Epithelial cell of proximal tubule (primary cell): ENCODE measurements around the gene ZSCAN26. TPM values are rescaled to one million over a fixed set of nuclear protein-coding genes. Genes with fewer than 3 reads are reported as not detected.
"Not testable (repeated sequence)": the region's sequence is repeated elsewhere in the genome, so short reads cannot be mapped to it uniquely, and the experiment has no call there.

Experiments used
- DNase-seq: peaks from one replicate; pipeline ENCODE4 v3.0.0-alpha.2; 2011; ENCODE audit warnings: low read depth
- H3K4me3 ChIP-seq: 2 replicates; pipeline ENCODE4 v1.5.1; 2011; ENCODE audit warnings: low read depth, mild to moderate bottlenecking, low read length
- total RNA-seq: library from RNA; depleted of rRNA; stranded (reverse); fragments of >200 nt; gene quantifications from 2 replicates; pipeline ENCODE4 v1.2.3, GENCODE V29; 2015
- TF ChIP-seq, protein P1 (sequence below): conservative IDR thresholded peaks from 2 replicates; pipeline ENCODE4 v1.5.1; 2012; ENCODE audit warnings: low read depth, mild to moderate bottlenecking, low read length

Gene ZSCAN26
- total RNA-seq, 1 donor from 2014 or later: 6.0 TPM

DNA sequence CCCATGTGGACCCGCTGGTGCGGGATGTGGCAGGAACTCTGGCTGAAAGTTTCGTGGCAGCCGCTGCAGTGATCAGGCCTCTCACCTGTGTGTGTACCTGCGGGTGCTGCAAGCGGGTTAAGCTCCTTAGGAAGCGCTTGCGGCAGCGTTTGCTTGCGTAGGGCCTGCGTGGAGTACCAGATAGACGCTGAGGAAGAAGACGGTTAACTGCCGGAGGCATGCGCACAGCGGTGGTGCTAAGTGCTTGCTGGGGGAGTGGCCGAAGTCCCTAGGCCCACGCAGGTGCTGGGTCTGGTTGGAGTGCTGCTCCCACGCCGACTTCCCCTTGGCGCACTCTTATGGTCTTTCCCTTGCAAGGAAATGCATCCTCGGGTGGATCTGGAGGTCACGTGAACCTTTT is 46.0 kb downstream of the ZSCAN26 start:
- H3K4me3 ChIP-seq: no peak overlapping the region
- no peak for DNase-seq
- TF ChIP-seq, protein P1, sequence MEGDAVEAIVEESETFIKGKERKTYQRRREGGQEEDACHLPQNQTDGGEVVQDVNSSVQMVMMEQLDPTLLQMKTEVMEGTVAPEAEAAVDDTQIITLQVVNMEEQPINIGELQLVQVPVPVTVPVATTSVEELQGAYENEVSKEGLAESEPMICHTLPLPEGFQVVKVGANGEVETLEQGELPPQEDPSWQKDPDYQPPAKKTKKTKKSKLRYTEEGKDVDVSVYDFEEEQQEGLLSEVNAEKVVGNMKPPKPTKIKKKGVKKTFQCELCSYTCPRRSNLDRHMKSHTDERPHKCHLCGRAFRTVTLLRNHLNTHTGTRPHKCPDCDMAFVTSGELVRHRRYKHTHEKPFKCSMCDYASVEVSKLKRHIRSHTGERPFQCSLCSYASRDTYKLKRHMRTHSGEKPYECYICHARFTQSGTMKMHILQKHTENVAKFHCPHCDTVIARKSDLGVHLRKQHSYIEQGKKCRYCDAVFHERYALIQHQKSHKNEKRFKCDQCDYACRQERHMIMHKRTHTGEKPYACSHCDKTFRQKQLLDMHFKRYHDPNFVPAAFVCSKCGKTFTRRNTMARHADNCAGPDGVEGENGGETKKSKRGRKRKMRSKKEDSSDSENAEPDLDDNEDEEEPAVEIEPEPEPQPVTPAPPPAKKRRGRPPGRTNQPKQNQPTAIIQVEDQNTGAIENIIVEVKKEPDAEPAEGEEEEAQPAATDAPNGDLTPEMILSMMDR: no peak

DNA sequence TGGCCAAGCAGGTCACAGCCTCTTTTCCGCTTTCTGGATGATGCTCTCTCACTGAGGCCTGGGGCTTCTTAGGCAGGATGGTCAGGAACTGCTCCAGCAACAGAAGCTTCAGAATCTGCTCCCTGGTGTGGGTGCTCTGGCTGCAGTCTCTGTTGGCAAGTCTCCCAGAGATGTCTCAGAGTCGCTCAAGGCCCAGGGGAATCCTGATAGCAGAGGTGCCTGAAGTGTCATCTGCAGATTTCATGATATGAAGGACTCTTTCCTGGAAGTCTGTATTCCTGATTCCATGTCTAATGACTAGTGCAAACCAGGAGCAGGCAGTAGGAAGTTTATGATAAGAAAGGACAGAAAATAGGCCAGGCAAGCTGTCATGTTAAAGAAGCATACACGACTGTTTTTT is 48.7 kb downstream of the ZSCAN26 start:
- TF ChIP-seq, protein P1: no peak
- DNase-seq: no peak
- H3K4me3 ChIP-seq: no peak overlapping the region

DNA sequence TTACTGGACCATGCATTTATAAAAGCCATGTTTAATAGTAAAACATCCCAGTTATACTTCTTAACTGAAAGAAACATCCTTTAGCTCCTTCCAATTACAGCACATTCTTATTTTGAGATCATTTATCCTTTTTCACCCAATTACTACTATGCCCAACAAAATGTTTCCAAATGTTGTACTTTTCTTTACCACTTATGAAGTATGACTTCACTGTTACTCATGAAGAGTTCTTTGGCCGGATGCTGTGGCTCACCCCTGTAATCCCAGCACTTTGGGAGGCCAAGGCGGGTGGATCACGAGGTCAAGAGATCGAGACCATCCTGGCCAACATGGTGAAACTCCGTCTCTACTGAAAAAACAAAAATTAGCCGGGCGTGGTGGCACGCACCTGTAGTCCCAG is 50.9 kb downstream of the ZSCAN26 start:
- not testable (repeated sequence) for H3K4me3 ChIP-seq, DNase-seq

DNA sequence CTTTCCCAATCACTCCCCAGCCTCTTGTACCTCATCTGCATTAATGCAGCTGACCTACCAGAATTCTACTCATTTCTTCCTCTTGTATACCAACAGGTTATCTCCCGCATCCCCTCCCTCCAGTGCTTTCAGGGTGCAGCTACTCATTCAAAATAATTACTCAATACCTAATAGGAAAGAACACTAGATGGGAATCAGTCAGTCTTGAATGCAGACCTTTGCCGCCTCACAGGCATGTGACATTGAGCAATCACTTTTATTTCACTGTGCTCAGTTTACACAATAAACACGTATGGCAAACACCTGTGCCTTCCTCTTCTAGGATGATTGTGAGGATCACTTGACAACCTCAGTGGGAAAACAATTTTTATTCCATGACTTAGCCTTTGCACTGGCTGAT is 55.7 kb downstream of the ZSCAN26 start:
- no peak for DNase-seq
- TF ChIP-seq, protein P1: no peak
- H3K4me3 ChIP-seq: no peak overlapping the region

DNA sequence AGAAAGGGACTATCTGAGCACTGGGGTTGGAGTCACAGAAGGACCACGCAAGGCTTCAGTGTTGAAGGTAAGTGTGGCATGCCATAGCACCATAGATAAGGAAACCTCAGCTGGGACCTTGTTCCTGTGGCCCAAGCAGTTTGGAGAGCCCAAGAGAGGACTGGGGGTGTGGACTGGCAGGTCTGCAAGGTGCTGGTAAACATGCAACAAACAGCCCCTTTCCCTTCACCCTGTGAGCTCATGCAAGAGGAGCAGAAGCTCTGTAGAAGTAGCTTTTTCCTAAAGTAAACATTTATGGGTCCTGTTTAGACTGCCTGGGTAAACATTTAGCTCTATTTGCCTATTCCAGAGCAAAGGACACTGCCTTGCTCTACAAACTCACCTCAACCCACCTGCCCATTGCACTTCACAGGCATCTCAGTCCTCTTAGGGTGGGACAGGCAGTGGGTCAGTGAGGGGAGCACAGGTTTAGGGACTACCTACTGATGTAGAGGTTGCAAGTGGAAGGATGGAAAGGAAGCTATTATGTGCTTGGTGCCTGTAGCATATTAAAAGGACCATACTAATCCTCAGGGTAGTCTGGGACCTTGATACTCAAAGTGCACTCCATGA is 57.0 kb downstream of the ZSCAN26 start:
- TF ChIP-seq, protein P1: no peak
- DNase-seq: no peak
- no peak overlapping the region for H3K4me3 ChIP-seq

DNA sequence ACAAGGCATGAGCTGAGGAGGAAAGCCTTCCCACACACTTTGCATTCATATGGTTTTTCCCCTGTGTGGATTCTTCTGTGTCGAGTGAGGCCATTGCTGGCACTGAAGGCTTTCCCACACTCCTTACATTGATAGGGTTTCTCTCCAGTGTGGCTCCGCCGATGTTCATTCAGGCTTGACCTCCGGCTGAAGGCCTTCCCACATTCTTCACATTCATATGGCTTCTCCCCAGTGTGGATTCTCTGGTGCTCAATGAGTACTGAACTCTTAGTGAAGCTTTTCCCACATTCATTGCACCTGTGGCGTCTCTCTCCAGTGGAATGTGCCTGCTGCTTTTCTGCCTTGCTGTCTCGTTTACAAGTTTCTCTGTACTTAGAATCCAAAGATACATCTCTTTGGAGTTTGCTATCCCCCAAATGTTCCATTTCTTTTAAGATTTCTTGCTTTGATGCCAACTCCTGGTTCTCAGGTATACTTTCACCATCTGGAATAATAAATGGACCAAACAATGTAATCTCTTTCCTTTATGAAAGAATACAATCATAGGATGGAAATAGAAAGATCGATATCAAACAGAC is 59.5 kb downstream of the ZSCAN26 start:
- H3K4me3 ChIP-seq: no peak overlapping the region
- no peak for DNase-seq
- TF ChIP-seq, protein P1: no peak

Other genes with a start within 250 kb of the ZSCAN26 start
- gene ZNF165, start 186.6 kb upstream of the ZSCAN26 start, total RNA-seq: 4.3 and 4.4 TPM in 2 replicates
- gene ZSCAN16, start 142.5 kb upstream of the ZSCAN26 start, total RNA-seq: 6.7 and 7.4 TPM in 2 replicates
- gene ZKSCAN8, start 125.3 kb upstream of the ZSCAN26 start, total RNA-seq: 5.0 and 8.4 TPM in 2 replicates
- gene ZSCAN9, start 41.9 kb upstream of the ZSCAN26 start, total RNA-seq: 12.3 and 12.5 TPM in 2 replicates
- gene ZKSCAN4, start 14.9 kb upstream of the ZSCAN26 start, total RNA-seq: 1.5 and 3.7 TPM in 2 replicates
- 0.17 and 0.65 TPM in 2 replicates for gene NKAPL, start 7.8 kb upstream of the ZSCAN26 start, total RNA-seq
- gene PGBD1, start 14.4 kb downstream of the ZSCAN26 start, total RNA-seq: 5.2 and 7.1 TPM in 2 replicates
- gene ZSCAN31, start 69.0 kb downstream of the ZSCAN26 start, total RNA-seq: 0.52 and 0.94 TPM in 2 replicates
- gene ZKSCAN3, start 82.8 kb downstream of the ZSCAN26 start, total RNA-seq: 1.8 and 3.6 TPM in 2 replicates
- gene ZSCAN12, start 132.6 kb downstream of the ZSCAN26 start, total RNA-seq: 4.8 and 4.9 TPM in 2 replicates
- gene ZSCAN23, start 176.3 kb downstream of the ZSCAN26 start, total RNA-seq: 0.87 and 2.6 TPM in 2 replicates
- gene GPX6, start 248.7 kb downstream of the ZSCAN26 start, total RNA-seq: not detected in 2 replicates